ENCODE measurements around the gene SUN1. TPM values are rescaled to one million over a fixed set of nuclear protein-coding genes. Genes with fewer than 3 reads are reported as not detected.

SUN1 gene
- total and polyA plus RNA-seq, 9 of the 15 experiments (the other 6 are each of a cell fraction or from before 2014, with no cell fraction given): 36.8 to 132 (median 62.3) TPM

GRCh38 chr7:873367-874002 lies 41.2 kb downstream of the SUN1 start (continued):
- TF ChIP-seq REST (IDR thresholded peaks at IDR 0.05; ENCODE audit: borderline replicate concordance): peak; percentile 79
- TF ChIP-seq REST (CRISPR knock-in tag; IDR thresholded peaks at IDR 0.05; ENCODE audit: low read depth): no peak
- TF ChIP-seq TBP (optimal IDR thresholded peaks at IDR 0.05; ENCODE audit: low read depth, low read length): peak; percentile 44
- TF ChIP-seq MYBL2 (IDR thresholded peaks at IDR 0.05; ENCODE audit: low read depth): no peak
- no peak for TF ChIP-seq MYBL2 (CRISPR knock-in tag; IDR thresholded peaks at IDR 0.05; ENCODE audit: borderline replicate concordance)
- no peak for TF ChIP-seq HMGN3 (IDR thresholded peaks at IDR 0.05; ENCODE audit: borderline replicate concordance, extremely low read depth, insufficient read length, low read depth, low read length)
- TF ChIP-seq NR4A1 (CRISPR knock-in tag; IDR thresholded peaks at IDR 0.05): no peak
- 0 out of 2 replicates have a peak, but pooled peaks have one; percentile 15 for TF ChIP-seq NR4A1 (tag; IDR thresholded peaks at IDR 0.05)
- peak; percentile 98 for TF ChIP-seq RERE (CRISPR knock-in tag; IDR thresholded peaks at IDR 0.05; ENCODE audit: borderline replicate concordance)
- no peak for TF ChIP-seq ZNF436 (CRISPR knock-in tag; IDR thresholded peaks at IDR 0.05)
- peak; percentile 50; the same call in 1 of the 2 replicates for TF ChIP-seq GATAD2B (IDR thresholded peaks at IDR 0.05; ENCODE audit: borderline replicate concordance)
- peak; percentile 83; the same call in 1 of the 2 replicates for TF ChIP-seq JUN (IDR thresholded peaks at IDR 0.05; ENCODE audit: borderline replicate concordance, low read depth, low read length)
- peak; percentile 95 for TF ChIP-seq JUN (CRISPR knock-in tag; IDR thresholded peaks at IDR 0.05; ENCODE audit: borderline replicate concordance)
